ENCODE measurements around the gene S100G. TPM values are rescaled to one million over a fixed set of nuclear protein-coding genes. Genes with fewer than 3 reads are reported as not detected.
A peak's percentile ranks its signal among the peaks of the same experiment; 100 is the strongest.

S100G gene
- total and polyA plus RNA-seq, 2 of the 4 experiments (the other 2 are of a cell fraction) = not detected

- Histone ChIP-seq H3K23ac (ENCODE audit: low read depth, low read length) (no peak overlapping the region), H3K56ac (ENCODE audit: extremely low read depth, insufficient read depth, low read length) (no peak overlapping the region), H3K9ac (ENCODE audit: low read depth, low read length) (no peak overlapping the region), H3K14ac (replicated peaks; ENCODE audit: low read depth, low read length) (no peak overlapping the region), H4K5ac (ENCODE audit: low read depth, low read length) (no peak overlapping the region), H3K27ac (ENCODE audit: insufficient read depth, low read length) (no peak overlapping the region), H2AK9ac (replicated peaks; ENCODE audit: low read depth, low read length, poor library complexity) (no peak overlapping the region), H3K36me3 (ENCODE audit: control insufficient read depth, insufficient read depth, low read length) (0 out of 2 replicates have a peak, but pooled peaks cover 3% of the 10 kb centered on the region), H3K4me2 (ENCODE audit: low read depth, low read length) (no peak overlapping the region), H3K4me3 (ENCODE audit: insufficient read depth, low read depth, low read length) (no peak overlapping the region), H2BK20ac (ENCODE audit: low read depth, low read length) (no peak overlapping the region), H2BK5ac (ENCODE audit: low read depth, low read length, poor library complexity, severe bottlenecking) (no peak overlapping the region), H3K18ac (ENCODE audit: low read depth, low read length) (no peak overlapping the region), H3K79me1 (ENCODE audit: low read depth in 1 of 2, low read length in 2 of 2) (peaks cover 0 to 5% of the 10 kb centered on the region in 2 experiments; a peak in 1 of 4 replicates), H4K91ac (ENCODE audit: insufficient read depth, low read depth, low read length) (no peak overlapping the region), H2BK15ac (ENCODE audit: low read depth, low read length) (no peak overlapping the region), H4K8ac (ENCODE audit: low read depth in 2 of 2, low read length in 2 of 2) (no peak overlapping the region), H2BK120ac (ENCODE audit: low read depth, low read length) (no peak overlapping the region; the same call in 1 of the 2 replicates), H2AFZ (replicated peaks; ENCODE audit: low read length, poor library complexity) (no peak overlapping the region), H3K4me1 (ENCODE audit: control insufficient read depth, insufficient read depth, low read length) (peaks cover 3% of the 10 kb centered on the region), H3K27me3 (ENCODE audit: control insufficient read depth, insufficient read depth, low read length) (no peaks in the 10 kb centered on the region; the same call in 1 of the 2 replicates), H4K20me1 (ENCODE audit: insufficient read depth, low read length) (no peaks in the 10 kb centered on the region), H3K4ac (ENCODE audit: low read depth, low read length) (no peak overlapping the region), H3K9me1 (ENCODE audit: insufficient read depth, low read length) (0 out of 2 replicates have a peak, but pooled peaks cover 5% of the 10 kb centered on the region), H2AK5ac (ENCODE audit: low read depth, low read length) (no peak overlapping the region), H3K9me3 (ENCODE audit: control insufficient read depth, insufficient read depth, low read length) (no peaks in the 10 kb centered on the region)
- POLR2A ChIA-PET (ENCODE audit: unreplicated experiment) = no interaction called here
- TF ChIP-seq RAD21 (IDR thresholded peaks at IDR 0.05; ENCODE audit: low read length) = peak; percentile 71
- peak; percentile 61 for TF ChIP-seq CTCF (conservative IDR thresholded peaks at IDR 0.05; ENCODE audit: low read depth, low read length)
- no peak for TF ChIP-seq RFX5 (IDR thresholded peaks at IDR 0.05; ENCODE audit: low read depth, low read length)
- peak; percentile 57 for TF ChIP-seq SMC3 (IDR thresholded peaks at IDR 0.05; ENCODE audit: low read depth, low read length)
- TF ChIP-seq ELK1 (IDR thresholded peaks at IDR 0.05; ENCODE audit: borderline replicate concordance, low read depth, low read length) = no peak
- peak; percentile 25; the same call in 1 of the 2 replicates for TF ChIP-seq CEBPB (IDR thresholded peaks at IDR 0.05; ENCODE audit: low read depth, low read length)
- DNase-seq (peak; percentile 72), ATAC-seq (ENCODE audit: low read depth) (peak; percentile 76)
- in situ Hi-C loops (cut with MboI; ENCODE audit: low sequenced_read_pairs) = no loop called here
- intact Hi-C loops (cut with micrococcal nuclease) = loop anchor here (1.0 to 2.0 kb wide), 3 partner anchors 548 to 984 kb away; partner anchors contain the start of gene GRPR
- dilution Hi-C loops (cut with HindIII; ENCODE audit: low sequenced_read_pairs, unreplicated experiment) = no loop called here
- no TSS peak for BruUV-seq (replicated peaks)
- CTCF ChIA-PET = interaction anchor here (1.1 kb wide), 1 partner anchor 24 kb away, joined by 3 read pairs; no protein-coding TSS in a partner anchor
Observed at GRCh38 chrX:16671005-16671404, 21.0 kb downstream of the S100G start.
